CD4-positive, alpha-beta T cell treated with Interleukin-1 beta for 1 hour (primary cell): ENCODE results near the gene PRICKLE4.

Source experiments
- DNase-seq, 2 donors: peaks; one replicate each; pipeline ENCODE4 v3.0.0-alpha.2; 2020 to 2022

PRICKLE4 gene

GRCh38 chr6:41780551-41781365 is at the start of gene PRICKLE4:
Gene PRICKLE4 (plus strand): TSS chr6:41780782. CDS start chr6:41783474, 2,692 bp downstream.
- no peak for DNase-seq

- no peak for DNase-seq
These were observed 49.0 kb upstream of the PRICKLE4 start for GRCh38 chr6:41731561-41732086.

- no peak for DNase-seq
These were observed 48.4 kb upstream of the PRICKLE4 start for GRCh38 chr6:41732149-41732548.

GRCh38 chr6:41732591-41733359 is 47.8 kb upstream of the PRICKLE4 start:
- DNase-seq, result peak; percentile 75 to 79

- DNase-seq, result no peak
These were observed 47.2 kb upstream of the PRICKLE4 start for GRCh38 chr6:41733360-41733706.

GRCh38 chr6:41733707-41734665 is 46.6 kb upstream of the PRICKLE4 start:
- peak; percentile 75 to 81 for DNase-seq

GRCh38 chr6:41734666-41735426 is 45.7 kb upstream of the PRICKLE4 start:
- DNase-seq, result peak; percentile 71 to 72

- DNase-seq, result peak; percentile 92 to 95
These were observed 45.0 kb upstream of the PRICKLE4 start, which contains the start of gene TFEB for GRCh38 chr6:41735427-41736185. Gene TFEB (minus strand): TSS chr6:41735608. CDS start chr6:41691213, 44,395 bp downstream.

GRCh38 chr6:41736186-41736733 is 44.3 kb upstream of the PRICKLE4 start:
- no peak for DNase-seq

- no peak for DNase-seq
These were observed 43.6 kb upstream of the PRICKLE4 start for GRCh38 chr6:41736800-41737555.

- no peak for DNase-seq
These were observed 42.9 kb upstream of the PRICKLE4 start for GRCh38 chr6:41737591-41738130.

GRCh38 chr6:41739041-41739440 is 41.5 kb upstream of the PRICKLE4 start:
- no peak for DNase-seq

GRCh38 chr6:41740366-41741162 is 40.0 kb upstream of the PRICKLE4 start:
- no peak for DNase-seq

GRCh38 chr6:41741625-41742490 is 38.7 kb upstream of the PRICKLE4 start:
- DNase-seq, result no peak

GRCh38 chr6:41743406-41744235 is 37.0 kb upstream of the PRICKLE4 start:
- no peak for DNase-seq

- DNase-seq, result no peak
These were observed 36.3 kb upstream of the PRICKLE4 start for GRCh38 chr6:41744236-41744787.
